Hepatocyte (in vitro differentiated cells): ENCODE results near the gene CROCC2.

Experiments
- CTCF ChIP-seq: fragments of 200-600 bp; sonication (generic); IDR thresholded peaks from 2 replicates; pipeline ENCODE4 v1.5.1; 2016; ENCODE audit warnings: antibody characterized with exemption, mild to moderate bottlenecking; ENCODE audit not compliant: poor library complexity
- EZH2 ChIP-seq: fragments of 200-600 bp; sonication (generic); IDR thresholded peaks from 2 replicates; pipeline ENCODE4 v1.6.1; 2016; ENCODE audit warnings: antibody characterized with exemption, mild to moderate bottlenecking, borderline replicate concordance

GRCh38 chr2:240869956-240870875 lies 35.9 kb upstream of the CROCC2 start:
- TF ChIP-seq CTCF = no peak
- no peak for TF ChIP-seq EZH2
